Breast epithelium (tissue), 3 donors: ENCODE results near the gene GPR157.

ENCODE experiments used
- CTCF ChIP-seq, 3 donors: fragments of 450-650 bp; IDR thresholded peaks; one replicate each; pipeline ENCODE4 v1.5.1; 2016 to 2017; ENCODE audit warnings: antibody characterized with exemption in 3 of 3, mild to moderate bottlenecking in 3 of 3, moderate library complexity in 3 of 3
- POLR2A ChIP-seq: fragments of 450-650 bp; IDR thresholded peaks from one replicate; pipeline ENCODE4 v1.6.1; 2016; ENCODE audit warnings: antibody characterized with exemption, mild to moderate bottlenecking, moderate library complexity
- POLR2AphosphoS5 ChIP-seq, 3 donors: sonication (generic); formaldehyde crosslinking; IDR thresholded peaks; one replicate each; pipeline ENCODE4 v1.6.1; 2017; ENCODE audit warnings: antibody characterized with exemption in 3 of 3

- TF ChIP-seq CTCF (IDR thresholded peaks at IDR 0.05) (no peak), POLR2A (no peak), POLR2AphosphoS5 (IDR thresholded peaks at IDR 0.05) (no peak)
Measured at GRCh38 chr1:9059891-9060744, 68.8 kb downstream of the GPR157 start.
